DMS 273 treated with DMSO at 0.1 percent for 48 hours (cell line): ENCODE results near the gene APOL2.
"Not testable (repeated sequence)": the region's sequence is repeated elsewhere in the genome, so short reads cannot be mapped to it uniquely, and the experiment has no call there.

ENCODE experiments used
- DNase-seq: peaks from one replicate; lab custom pipeline; 2025; lab: John Stamatoyannopoulos, UW

Gene APOL2

GRCh38 chr22:36239401-36240171 is at the start of gene APOL2:
TSS of gene APOL2 (minus strand) at chr22:36239527. CDS start at chr22:36233162, 6,365 bp downstream.
- DNase-seq = peak; percentile 72

- no peak for DNase-seq
Measured at GRCh38 chr22:36288571-36289405, 49.5 kb upstream of the APOL2 start.

DNA sequence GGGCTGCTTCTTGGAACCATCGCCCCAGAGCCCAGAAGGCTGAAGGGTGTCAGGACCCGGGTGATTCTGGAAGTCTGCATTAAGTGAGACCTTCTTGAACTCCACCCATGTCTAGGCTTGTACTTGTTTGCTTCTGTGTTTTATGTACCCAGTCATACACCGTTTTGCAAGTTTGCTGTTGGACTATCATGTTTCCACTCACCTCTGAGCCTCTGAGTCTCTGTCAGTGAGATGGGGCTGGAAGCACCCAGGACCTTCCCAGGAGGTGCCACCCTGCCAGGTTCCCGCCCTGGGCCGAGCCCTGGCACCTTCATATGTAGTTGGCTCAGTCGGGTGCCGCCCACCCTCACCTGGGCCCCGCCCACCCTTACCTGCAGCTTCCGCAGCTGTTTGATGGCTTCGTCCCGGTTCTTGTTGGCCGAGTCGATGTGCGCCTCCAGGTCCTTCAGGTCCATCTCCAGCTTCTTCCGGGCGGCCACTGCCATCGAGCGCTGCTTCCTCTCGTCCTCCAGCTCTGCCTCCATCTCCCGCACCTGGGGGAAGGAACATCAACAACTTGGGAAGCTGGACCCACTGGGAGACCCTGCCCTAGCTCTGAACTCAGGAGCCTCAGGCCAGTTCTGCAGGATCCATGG is 48.7 kb upstream of the APOL2 start:
- no peak for DNase-seq

DNA sequence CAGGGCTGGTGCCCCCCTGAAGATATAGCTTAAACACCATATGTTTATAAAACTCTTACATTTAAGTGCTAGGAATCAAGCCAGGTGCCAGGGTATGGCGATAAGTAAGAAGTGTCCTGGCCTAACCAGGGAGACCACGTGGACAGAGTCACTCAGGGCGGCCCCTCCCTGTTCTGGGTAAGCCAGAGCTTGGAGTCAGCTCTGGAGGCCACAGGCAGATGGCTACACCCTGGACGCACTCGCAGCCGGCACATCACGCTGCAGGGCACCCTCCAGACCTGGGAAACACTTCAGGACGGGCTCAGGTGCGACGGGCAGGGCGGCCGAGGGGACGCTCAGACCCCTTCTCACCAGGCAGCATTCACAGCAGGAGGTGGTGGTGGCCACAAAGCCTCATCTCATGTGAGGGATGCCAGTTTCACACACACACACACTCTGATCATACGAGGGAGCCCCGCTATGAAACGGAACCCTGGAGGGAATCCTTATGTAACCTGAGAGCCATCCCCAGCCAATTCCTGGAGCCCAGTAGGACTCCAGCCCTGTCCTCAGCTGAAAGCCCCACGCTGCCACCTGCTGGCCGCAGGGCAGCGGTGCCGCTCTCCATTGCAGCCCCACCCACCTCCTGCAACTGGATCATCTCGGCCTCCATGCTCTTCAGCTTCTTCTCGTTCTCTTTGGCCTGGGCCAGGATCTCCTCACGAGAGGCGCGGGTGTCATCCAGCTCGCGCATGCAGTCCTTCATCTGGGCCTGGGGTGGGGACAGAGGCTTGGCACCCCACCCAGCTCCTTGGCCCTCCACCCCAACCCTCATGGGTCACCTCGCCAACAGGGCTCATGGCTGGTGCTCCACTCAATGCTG is 47.0 kb upstream of the APOL2 start:
- DNase-seq = no peak

- DNase-seq = no peak
Measured at GRCh38 chr22:36285545-36285944, 46.2 kb upstream of the APOL2 start.

- DNase-seq = no peak
Measured at GRCh38 chr22:36285017-36285416, 45.7 kb upstream of the APOL2 start.

DNA sequence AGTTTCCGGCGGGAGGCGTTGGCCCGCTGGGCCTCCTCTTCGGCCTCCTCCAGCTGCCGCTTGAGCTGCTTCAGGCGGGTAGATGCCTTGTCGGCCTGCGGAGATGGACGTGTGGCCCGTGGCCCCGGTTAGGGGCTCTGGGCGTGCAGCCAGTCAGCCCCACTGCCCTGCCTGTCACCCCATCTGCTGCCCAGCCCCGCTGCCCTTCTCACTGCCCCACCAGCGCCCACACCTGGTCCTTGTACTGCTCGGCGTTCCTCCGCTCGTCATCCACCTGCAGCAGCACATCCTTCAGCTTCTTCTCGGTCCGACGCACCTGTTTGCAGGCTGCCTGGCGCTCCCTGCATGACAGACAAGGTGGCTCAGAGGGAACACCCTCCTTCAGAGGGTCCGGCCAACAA is 44.8 kb upstream of the APOL2 start:
- no peak for DNase-seq

DNA sequence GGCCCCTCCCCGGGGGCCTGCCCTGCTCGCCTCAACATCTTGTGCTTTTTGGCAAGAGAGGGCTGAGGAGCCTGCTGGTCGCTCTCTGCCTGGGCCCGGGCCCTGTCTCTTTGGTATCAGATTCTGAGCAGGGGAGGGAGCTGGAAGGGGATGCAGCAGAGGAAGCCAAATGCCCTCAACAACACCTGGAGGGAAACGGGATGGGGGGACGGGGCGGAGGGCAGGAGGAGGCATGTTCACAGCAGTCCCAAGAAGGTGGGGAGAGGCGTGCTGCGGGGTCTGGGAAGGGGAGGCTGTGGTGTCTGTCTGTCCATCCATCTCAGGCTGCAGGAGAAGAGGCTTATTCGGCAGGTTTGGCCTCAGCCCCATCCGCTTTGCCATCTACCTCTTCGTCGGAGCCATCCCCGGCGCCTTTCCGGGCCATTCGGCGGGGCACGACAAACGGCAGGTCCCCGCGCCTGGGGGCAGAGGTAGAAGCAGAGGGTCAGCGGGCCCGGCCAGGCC is 43.1 kb upstream of the APOL2 start:
- DNase-seq = no peak

GRCh38 chr22:36281781-36282327 is 42.5 kb upstream of the APOL2 start:
- DNase-seq = no peak

GRCh38 chr22:36280379-36280778 is 41.1 kb upstream of the APOL2 start:
- no peak for DNase-seq

DNA sequence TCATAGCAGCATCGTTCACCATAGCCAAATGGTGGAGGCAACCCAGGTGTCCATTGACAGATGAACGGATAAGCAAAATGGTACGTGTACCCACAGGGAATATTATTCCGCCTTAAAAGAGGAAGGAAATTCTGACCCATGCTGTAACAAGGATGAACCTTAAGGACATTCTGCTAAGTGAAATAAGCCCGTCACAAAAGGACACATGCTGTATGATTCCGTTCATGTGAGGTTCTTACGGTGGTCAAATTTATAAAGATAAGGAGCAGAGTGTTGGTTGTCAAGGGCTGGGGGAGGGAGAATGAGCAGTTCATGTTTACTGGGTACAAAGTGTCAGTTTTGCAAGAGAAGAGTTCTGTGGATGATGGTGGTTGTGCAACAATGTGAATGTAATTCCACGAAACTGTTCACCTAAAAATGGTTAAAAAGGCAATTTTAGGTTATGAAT is 39.9 kb upstream of the APOL2 start:
- DNase-seq = no peak

- no peak for DNase-seq
Measured at GRCh38 chr22:36277482-36278291, 38.4 kb upstream of the APOL2 start.

DNA sequence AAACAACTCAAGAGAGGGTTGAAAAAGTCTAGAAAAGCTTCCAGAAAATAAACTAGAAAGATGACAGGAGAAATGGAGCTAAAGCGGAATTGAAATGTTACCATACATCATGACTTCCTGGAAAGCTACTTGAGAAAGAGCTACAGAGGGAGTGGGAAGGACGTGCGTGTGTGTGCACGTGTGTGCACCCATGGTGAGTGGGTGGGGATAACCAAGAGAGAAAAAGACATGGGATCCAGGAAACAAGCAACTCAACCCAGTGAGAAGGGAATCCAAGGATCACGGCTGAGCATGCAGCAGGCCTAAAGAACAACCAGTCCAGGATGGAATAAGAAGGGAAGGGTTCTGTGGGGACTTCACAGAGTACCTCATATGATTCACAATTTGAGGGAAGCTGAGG is 35.2 kb upstream of the APOL2 start:
- no peak for DNase-seq

DNA sequence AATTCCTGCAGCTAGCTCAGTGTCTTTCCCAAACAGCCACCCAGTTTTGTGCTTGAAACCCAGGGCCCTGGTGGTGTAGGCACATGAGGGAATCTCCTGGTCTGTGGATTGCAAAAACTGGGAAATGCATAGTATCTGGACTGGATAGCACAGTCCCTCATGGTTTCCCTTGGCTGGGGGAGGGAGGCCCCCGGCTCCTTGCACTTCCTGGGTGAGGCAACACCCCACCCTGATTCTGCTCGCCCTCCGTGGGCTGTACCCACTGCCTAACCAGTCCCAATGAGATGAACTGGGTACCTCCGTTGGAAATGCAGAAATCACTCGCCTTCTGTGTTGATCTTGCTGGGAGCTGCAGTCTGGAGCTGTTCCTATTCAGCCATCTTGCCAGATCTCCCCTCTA is 32.6 kb upstream of the APOL2 start:
- DNase-seq = not testable (repeated sequence)

- DNase-seq = not testable (repeated sequence)
Measured at GRCh38 chr22:36271231-36271630, 31.9 kb upstream of the APOL2 start.

DNA sequence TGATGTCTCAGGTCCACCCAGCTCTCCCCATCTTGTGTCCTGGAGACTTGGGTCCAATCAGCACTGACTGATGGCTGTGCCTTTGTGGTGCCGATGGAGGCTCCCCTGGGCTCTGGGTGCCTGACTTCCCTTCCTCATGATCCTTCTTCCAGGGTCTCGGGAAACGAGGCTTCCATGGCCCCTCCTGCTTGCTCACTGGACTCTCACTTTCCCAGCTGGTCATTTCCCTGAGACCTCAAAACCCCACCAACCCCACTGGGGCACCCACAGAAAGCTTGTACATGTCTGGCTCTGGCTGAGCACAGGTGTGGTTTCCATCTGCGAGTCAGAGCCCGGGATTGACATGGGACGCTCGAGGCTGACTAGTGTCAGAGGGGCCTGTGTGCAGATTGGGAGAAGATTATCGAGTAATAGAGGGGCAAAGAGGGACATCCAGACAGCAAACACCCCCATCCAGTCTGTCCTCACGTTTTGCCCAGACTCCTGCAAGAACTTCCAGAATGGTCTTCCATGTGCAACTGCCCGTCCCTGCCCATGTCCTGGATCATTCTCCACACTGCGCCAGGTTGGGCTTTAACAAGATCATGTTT is 28.7 kb upstream of the APOL2 start:
- no peak for DNase-seq

DNA sequence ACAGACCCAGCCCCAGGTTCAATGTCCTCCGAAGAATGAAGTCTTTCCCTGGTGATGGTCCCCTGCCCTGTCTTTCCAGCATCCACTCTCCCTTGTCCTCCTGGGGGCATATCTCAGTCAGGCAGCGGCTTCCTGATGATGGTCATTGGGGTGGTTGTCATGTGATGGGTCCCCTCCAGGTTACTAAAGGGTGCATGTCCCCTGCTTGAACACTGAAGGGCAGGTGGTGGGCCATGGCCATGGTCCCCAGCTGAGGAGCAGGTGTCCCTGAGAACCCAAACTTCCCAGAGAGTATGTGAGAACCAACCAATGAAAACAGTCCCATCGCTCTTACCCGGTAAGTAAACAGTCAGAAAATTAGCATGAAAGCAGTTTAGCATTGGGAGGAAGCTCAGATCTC is 27.7 kb upstream of the APOL2 start:
- no peak for DNase-seq

DNA sequence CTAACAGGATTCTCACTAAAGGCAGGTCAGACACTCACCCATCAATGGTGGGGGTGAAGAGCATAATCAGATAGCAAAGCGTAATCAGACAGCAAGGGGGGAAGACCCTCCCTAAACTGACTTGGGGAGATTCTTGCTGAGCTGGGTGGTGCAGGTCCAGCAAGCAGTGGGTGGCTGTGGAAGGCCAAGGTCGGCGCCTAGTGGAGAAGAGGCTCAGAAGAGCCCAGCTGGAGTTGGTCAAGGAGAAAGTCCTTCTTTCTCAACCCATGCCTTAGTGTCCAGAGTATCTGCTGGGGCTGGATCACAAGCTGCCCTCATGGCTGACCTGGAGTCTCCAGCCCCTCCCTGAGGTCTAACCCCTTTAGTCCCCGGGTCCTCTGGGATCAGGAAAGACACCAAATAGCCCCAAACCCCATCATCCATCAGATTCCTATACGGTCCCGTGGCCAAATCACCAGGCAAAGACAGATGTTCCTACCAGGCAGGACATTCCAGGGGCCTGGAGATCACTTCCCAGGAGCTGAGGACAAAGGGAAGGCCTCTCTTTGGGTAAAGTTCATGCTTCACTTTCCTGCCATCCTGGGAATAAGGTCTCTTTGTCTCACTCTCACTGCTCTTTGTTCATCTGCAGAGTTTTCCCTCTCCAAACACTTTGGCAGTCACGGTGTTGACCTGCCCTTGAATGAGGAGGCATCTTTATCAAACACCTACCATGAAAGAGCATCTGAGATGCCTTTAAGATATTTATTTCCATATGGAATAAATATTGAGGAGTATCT is 24.7 kb upstream of the APOL2 start:
- not testable (repeated sequence) for DNase-seq

DNA sequence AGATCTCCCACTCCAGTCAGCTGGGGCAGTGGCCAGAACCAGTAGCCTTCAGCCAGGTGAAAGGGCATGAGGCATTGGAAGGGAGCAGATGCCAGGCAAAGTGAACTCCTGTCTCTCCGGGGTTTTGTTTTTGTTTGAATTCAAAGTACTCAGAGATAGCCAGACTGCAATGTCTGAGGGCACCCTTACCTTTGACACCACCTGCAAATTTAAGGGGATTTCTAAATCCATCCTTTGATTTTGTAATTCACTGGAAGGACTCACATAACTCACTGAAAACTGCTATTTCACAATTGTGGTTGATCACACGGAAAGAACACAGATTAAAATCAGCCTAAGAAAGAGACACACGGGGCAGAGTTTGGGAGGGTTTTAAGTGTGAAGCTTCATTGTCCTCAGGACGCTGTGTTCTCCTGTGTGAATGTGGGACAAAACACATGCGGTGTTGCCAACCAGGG is 23.9 kb upstream of the APOL2 start:
- DNase-seq = not testable (repeated sequence)
